HG03064 (cell line): ENCODE results near the gene CIRBP.

Experiments used
- ATAC-seq: cut with Tn5 transposase; IDR thresholded peaks from one replicate; pipeline ENCODE4 v1.9.1; 2021; ENCODE audit warnings: low read depth; ENCODE audit not compliant: unreplicated experiment

CIRBP gene

GRCh38 chr19:1269065-1269477 lies at the start of gene CIRBP:
Gene CIRBP (plus strand): TSS chr19:1269332. CDS start chr19:1270934, 1,602 bp downstream.
- ATAC-seq, result no peak

- ATAC-seq, result no peak
Observed at GRCh38 chr19:1219786-1220476, 49.2 kb upstream of the CIRBP start.

DNA sequence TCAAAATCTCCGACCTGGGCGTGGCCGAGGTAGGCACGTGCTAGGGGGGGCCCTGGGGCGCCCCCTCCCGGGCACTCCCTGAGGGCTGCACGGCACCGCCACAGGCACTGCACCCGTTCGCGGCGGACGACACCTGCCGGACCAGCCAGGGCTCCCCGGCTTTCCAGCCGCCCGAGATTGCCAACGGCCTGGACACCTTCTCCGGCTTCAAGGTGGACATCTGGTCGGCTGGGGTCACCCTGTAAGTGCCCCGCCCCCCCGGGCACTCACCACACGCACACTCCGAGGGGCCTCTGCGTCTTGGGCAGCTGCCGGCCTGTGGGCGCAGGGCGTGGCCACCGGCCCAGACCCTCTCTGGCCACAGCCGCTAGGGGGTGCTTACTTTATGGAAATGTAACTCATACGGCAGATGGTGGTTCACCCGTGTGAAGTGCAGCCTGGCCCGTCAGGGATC lies 48.6 kb upstream of the CIRBP start:
- no peak for ATAC-seq

GRCh38 chr19:1220976-1221903 lies 47.9 kb upstream of the CIRBP start:
- no peak for ATAC-seq

GRCh38 chr19:1221904-1222255 lies 47.3 kb upstream of the CIRBP start:
- ATAC-seq, result no peak

GRCh38 chr19:1222394-1222793 lies 46.7 kb upstream of the CIRBP start:
- no peak for ATAC-seq

DNA sequence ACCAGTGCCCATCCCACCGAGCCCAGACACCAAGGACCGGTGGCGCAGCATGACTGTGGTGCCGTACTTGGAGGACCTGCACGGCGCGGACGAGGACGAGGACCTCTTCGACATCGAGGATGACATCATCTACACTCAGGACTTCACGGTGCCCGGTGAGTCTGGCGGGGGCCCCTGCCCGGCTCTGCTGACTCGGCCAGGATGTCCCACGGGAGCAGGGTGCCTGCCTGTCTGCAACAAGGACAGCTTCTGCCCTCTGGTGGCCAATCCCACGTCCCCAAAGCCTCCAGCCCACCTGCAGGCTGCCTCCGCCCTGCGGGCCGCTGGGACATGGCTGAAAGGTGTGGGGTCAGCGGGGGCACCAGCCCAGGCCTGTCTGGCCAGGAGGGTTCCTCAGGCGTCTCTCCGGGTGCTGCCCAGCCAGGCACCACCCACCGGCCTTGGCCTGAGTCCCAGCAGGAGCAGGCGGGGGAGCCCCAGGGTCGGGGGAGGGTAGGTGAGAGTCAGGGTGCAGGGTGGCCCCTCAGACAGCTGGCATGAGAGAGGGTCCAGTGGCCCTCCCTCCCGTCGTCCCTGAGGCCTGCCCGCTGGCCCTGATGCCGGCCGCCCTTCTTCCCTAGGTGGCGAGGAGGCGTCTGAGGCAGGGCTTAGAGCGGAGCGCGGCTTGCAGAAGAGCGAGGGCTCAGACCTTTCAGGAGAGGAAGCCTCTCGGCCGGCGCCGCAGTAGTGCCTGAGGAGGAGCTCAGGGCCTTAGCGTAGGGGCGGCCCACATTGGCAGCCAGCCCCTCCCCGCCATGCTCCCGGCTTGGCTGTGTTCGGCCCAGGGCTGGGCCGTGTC lies 45.9 kb upstream of the CIRBP start:
- no peak for ATAC-seq

DNA sequence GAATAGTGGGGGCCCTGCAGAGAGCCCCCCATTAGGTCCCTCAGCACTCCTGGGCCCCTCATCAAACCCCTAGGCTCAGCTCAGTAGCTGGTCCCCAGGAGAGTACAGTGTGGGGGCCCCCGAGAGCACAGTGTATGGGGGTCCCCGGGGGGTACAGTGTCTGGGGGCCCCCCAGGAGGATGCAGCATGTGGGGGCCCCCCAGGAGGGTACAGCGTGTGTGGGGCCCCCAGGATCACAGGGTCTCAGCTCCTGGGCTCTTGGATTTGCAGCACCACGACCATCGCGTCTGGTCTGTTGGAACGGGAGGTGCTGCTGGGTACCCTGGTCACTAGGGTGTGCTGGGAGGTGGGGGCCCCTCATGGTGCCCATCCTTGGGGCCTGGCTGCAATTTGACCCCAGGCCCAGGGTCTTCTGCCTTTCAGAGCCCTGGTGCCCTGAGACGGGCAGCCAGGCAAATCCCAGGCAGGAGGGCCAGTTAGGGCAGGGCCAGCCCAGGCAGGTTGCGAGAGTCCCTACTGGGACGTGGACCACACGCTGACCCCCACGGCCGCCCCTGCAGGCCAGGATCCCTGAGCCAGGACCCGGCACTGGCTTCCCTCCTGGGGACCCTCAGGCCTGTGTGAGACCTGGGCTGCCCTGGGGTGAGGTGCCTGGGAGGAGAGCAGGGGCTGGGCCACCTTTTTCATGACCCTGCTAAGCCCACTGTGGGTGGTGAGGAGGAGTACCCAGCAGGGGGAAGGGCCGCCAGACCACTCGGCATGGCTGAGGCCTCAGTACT lies 44.9 kb upstream of the CIRBP start:
- no peak for ATAC-seq

DNA sequence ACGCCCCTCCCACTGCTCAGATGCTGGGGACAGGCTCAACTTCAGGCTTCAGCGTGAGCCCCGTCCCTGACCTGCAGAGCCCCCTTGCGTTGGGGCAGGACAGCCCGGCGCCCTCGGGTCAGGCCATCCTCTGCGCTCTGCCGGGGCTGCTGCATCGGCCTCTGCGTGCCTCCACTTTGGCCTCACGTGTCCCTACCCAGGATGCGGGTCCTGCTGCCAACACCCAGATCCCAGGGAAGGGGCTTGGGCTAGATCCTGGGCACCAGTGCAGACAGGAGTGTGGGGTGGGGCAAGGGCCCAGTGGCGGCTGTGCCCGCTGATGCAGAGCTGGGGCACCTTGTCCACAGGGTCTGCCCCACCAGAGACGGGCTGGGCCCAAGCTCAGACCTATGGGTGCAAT lies 44.3 kb upstream of the CIRBP start:
- ATAC-seq, result no peak

DNA sequence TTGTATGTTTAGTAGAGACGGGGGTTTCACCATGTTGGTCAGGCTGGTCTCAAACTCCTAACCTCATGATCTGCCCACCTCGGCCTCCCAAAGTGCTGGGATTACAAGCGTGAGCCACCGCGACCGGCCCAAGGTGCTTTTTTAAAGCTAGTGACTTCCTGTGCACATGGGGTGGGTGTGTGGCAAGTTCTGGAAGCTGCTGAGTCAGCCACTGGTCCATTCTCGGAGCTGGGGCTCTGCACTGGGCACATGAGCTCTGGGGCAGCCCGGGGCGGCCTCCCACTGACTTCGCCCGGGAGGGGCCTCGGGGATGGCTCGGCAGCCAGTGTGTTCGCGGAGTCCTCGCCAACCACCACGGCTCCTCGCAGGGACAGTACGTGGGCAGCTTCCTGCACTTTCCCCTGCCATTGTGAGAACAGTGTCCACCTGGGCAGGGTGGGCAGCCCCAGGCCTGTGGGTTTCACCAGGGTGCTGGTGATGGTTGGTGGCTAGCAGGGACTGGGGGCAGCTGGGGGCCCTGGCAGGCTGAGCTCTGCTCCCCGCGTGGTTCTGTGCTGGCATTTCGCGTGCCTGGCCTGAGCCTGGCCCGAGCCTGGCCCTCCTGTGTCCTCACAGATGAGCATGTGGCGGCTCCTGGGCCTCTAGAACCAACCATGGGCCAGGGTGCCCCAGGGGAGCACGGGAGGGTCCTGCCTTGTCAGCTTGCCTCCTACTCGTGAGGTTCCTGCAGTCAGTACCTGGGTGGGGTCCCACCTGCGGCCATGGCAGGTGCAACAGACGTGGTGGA lies 43.5 kb upstream of the CIRBP start:
- no peak for ATAC-seq

DNA sequence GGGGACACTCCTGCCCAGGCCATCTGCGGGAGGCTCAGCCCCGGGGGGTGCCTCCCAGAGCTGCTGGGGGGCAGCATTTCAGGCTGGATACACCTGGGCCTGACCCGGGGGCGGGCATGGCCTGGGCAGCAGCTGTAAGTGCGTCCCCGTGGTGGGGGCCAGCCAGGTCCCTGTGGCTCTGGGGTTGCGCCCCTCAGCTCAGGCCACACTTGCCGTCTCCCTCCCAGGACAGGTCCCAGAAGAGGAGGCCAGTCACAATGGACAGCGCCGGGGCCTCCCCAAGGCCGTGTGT lies 43.0 kb upstream of the CIRBP start:
- ATAC-seq, result no peak

DNA sequence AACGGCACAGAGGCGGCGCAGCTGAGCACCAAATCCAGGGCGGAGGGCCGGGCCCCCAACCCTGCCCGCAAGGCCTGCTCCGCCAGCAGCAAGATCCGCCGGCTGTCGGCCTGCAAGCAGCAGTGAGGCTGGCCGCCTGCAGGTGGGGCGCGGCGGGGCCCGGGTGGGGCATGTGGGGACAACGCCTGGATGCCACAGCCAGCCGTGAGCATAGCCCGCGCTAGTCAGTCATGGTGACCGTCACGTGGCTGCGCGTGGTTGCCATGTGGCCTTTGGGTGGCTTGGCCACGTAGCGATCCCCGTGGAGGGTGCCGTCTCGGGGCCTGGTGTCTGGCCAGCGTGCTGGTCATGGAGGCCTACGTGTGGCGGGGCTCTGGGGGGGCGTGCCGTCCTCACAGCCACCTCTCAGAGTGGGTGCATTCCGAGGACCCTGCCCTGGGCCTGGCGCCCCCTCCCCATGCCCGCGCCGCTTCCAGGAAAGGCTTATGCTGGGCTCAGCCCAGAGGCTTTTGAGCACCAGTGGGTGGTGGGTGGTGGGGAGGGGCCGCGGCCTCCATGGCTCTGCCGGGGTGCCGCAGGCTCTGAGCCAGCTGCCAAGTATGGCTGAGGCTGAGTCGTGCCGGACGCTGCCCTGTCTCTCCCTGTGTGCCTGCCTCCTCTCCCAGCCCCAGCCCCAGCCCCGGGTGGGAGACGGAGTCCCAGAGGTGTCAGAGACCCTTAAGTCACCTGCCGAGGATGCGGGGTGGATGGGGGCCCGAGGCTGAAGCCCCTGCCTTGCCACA lies 42.4 kb upstream of the CIRBP start:
- ATAC-seq, result no peak

DNA sequence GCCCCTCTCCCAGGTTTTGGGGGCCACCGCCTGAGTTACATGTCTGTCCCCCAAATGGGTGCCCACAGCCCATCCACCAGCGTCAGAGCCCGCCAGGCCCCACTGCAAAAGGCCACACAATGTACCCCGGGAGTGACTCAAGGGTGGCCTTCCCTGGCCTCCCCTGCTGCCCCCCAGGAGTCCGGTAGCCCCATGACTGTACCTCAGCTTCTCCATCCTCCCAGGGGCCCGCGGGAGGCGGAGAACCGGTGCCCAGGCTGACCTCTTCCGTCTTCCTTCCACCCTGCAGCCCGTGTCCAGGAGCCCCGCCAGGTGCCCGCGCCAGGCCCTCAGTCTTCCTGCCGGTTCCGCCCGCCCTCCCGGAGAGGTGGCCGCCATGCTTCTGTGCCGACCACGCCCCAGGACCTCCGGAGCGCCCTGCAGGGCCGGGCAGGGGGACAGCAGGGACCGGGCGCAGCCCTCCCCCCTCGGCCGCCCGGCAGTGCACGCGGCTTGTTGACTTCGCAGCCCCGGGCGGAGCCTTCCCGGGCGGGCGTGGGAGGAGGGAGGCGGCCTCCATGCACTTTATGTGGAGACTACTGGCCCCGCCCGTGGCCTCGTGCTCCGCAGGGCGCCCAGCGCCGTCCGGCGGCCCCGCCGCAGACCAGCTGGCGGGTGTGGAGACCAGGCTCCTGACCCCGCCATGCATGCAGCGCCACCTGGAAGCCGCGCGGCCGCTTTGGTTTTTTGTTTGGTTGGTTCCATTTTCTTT lies 41.7 kb upstream of the CIRBP start:
- no peak for ATAC-seq

DNA sequence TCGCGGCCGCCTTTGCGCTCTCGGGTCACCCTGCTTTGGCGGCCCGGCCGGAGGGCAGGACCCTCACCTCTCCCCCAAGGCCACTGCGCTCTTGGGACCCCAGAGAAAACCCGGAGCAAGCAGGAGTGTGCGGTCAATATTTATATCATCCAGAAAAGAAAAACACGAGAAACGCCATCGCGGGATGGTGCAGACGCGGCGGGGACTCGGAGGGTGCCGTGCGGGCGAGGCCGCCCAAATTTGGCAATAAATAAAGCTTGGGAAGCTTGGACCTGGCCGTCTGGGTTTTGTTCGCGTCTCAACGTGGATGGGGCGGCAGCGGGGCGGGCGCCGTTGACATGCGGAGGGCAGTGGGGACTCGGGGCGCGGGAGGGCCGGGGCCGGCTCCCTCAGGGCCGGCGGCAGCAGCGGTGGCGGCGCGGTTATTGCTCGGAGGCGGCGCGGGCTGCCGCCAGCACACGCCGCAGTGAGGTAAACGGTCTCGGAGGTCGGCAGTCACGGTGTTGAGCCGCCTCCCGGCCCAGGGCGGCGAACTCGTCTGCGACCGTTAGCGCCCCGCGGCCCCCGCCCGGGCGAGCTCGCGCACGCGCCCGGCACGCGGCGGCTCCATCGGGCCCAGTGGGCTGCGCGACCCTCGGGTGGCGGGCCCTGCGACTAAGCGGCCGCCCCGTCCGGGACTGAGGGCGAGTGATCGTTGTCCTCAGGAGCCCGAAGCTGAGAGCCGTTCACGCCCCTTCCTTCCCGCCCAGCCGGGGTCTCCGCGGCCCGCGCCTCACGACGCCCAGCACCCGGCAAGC lies 40.8 kb upstream of the CIRBP start:
- ATAC-seq, result no peak

DNA sequence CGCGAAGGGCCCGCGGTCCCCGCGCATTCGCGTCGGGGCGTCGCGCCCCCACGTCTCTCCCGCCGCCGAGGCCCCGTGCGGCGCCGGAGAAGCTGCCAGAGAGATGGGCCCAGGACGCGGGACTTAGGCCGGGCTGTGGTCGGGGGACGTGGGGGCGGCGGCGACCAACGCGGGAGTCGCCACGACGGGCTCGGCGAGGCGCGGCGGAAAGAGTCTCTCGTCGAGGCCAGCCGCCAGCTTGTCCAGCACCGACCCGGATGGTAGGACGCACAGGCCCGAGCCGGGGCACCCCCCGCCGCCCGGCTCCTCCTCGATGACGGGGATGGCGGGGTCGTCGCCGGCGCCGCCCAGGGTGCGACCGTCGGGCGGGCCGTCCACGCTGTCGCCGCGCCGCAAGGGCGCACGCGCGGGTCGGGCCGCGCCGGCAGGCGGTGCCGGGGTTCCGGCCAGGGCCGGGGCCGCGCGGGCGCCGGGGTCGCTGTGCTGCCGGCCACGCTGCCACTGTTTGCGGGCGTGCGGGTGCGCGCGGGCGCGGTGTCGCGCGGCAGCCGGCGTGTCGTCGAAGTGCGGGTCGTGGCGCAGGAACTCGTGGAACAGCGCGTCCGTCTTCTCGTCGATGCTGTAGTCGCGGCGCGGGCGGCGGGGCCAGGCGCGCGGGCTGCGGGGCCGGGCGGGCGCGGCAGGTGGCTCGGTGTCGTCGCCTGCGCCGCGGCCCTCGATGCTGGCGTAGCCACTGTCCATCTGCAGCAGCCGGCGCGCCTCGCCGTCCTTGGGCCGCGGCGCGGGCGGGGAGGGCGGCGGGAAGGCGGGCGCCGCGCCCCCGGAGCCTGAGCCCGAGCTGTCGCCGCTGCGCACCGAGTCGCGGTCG lies 39.8 kb upstream of the CIRBP start:
- no peak for ATAC-seq
